RWPE1 (cell line): ENCODE measurements around the gene NAA38.

Experiments
- CTCF ChIA-PET: fragments of 350-600 bp; sonication (Branson Sonifier 250); formaldehyde crosslinking; extraction: SDS; loops from one replicate; lab custom pipeline; 2021; lab: Yijun Ruan, JAX
- POLR2A ChIA-PET: fragments of 400-600 bp; formaldehyde crosslinking; extraction: SDS; loops from one replicate; lab custom pipeline; 2020; ENCODE audit warnings: antibody characterized with exemption; ENCODE audit not compliant: low non-redundant PET; lab: Yijun Ruan, JAX
- DNase-seq: peaks from one replicate; pipeline ENCODE4 v3.0.0; 2012; ENCODE audit warnings: low spot score
- H3K27ac ChIP-seq: fragments of 450-650 bp; 2 replicates; pipeline ENCODE4 v1.5.1; 2017
- TF ChIP-seq, protein P1 (sequence below): fragments of 450-650 bp; conservative IDR thresholded peaks from 2 replicates; pipeline ENCODE4 v1.5.1; 2017; ENCODE audit warnings: low read depth, mild to moderate bottlenecking

NAA38 gene

DNA sequence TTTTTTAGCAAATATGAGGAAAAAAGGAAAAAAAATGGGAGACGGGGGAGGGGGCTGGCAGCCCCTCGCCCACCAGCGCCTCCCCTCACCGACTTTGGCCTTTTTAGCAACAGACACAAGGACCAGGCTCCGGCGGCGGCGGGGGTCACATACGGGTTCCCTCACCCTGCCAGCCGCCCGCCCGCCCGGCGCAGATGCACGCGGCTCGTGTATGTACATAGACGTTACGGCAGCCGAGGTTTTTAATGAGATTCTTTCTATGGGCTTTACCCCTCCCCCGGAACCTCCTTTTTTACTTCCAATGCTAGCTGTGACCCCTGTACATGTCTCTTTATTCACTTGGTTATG lies 3.7 kb downstream of the NAA38 start:
- ChIA-PET CTCF (interaction anchor here (0.7 kb wide), 1 partner anchor 19 kb away, joined by 5 read pairs; no protein-coding TSS in a partner anchor), POLR2A (no interaction called here)
- no peak for DNase-seq
- H3K27ac ChIP-seq, result peak overlapping the region; percentile 94
- TF ChIP-seq, protein P1, sequence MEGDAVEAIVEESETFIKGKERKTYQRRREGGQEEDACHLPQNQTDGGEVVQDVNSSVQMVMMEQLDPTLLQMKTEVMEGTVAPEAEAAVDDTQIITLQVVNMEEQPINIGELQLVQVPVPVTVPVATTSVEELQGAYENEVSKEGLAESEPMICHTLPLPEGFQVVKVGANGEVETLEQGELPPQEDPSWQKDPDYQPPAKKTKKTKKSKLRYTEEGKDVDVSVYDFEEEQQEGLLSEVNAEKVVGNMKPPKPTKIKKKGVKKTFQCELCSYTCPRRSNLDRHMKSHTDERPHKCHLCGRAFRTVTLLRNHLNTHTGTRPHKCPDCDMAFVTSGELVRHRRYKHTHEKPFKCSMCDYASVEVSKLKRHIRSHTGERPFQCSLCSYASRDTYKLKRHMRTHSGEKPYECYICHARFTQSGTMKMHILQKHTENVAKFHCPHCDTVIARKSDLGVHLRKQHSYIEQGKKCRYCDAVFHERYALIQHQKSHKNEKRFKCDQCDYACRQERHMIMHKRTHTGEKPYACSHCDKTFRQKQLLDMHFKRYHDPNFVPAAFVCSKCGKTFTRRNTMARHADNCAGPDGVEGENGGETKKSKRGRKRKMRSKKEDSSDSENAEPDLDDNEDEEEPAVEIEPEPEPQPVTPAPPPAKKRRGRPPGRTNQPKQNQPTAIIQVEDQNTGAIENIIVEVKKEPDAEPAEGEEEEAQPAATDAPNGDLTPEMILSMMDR, result no peak

DNA sequence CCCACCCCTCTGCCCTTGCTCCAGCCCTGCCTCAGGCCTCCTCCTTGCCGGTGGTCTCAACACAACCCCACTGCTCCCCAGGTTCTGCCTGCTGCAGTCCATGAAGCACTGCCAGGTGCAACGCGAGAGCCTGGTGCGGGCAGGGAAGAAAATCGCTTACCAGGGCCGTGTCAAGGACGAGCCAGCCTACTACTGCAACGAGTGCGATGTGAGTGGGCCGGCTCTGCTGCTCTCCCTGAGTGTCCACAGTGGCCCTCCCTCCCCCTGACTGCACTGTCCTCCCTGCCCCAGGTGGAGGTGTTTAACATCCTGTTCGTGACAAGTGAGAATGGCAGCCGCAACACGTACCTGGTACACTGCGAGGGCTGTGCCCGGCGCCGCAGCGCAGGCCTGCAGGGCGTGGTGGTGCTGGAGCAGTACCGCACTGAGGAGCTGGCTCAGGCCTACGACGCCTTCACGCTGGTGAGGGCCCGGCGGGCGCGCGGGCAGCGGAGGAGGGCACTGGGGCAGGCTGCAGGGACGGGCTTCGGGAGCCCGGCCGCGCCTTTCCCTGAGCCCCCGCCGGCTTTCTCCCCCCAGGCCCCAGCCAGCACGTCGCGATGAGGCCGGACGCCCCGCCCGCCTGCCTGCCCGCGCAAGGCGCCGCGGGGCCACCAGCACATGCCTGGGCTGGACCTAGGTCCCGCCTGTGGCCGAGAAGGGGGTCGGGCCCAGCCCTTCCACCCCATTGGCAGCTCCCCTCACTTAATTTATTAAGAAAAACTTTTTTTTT lies 4.3 kb downstream of the NAA38 start:
- H3K27ac ChIP-seq, result peak overlapping the region; percentile 94
- ChIA-PET POLR2A (no interaction called here), CTCF (interaction anchor here (0.6 to 0.7 kb wide), 2 partner anchors 18 to 21 kb away, joined by 3 to 5 read pairs; no protein-coding TSS in a partner anchor)
- TF ChIP-seq, protein P1, result no peak
- DNase-seq, result no peak

DNA sequence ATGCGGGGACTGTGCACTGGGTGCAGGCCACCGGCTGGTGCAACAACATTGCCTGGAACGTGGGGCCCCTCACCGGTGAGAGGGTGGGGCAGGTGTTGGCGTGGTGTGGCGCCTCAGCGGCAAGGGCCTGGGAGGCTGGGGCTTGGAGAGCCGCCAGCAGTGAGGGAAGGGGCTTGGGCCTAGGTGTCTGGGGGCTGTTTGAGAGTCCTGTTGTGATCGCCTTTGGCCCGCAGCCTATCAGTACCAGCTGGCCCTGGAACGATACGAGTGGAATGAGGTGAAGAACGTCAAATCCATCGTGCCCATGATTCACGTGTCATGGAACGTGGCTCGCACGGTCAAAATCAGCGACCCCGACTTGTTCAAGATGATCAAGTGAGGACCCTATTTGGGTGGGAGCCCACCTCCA lies 5.1 kb downstream of the NAA38 start:
- H3K27ac ChIP-seq, result peak overlapping the region; percentile 94
- TF ChIP-seq, protein P1, result no peak
- POLR2A ChIA-PET, result no interaction called here
- DNase-seq, result no peak
- CTCF ChIA-PET, result interaction anchor here (0.6 to 1.0 kb wide), 2 partner anchors 20 to 109 kb away, joined by 3 to 5 read pairs; no protein-coding TSS in a partner anchor

DNA sequence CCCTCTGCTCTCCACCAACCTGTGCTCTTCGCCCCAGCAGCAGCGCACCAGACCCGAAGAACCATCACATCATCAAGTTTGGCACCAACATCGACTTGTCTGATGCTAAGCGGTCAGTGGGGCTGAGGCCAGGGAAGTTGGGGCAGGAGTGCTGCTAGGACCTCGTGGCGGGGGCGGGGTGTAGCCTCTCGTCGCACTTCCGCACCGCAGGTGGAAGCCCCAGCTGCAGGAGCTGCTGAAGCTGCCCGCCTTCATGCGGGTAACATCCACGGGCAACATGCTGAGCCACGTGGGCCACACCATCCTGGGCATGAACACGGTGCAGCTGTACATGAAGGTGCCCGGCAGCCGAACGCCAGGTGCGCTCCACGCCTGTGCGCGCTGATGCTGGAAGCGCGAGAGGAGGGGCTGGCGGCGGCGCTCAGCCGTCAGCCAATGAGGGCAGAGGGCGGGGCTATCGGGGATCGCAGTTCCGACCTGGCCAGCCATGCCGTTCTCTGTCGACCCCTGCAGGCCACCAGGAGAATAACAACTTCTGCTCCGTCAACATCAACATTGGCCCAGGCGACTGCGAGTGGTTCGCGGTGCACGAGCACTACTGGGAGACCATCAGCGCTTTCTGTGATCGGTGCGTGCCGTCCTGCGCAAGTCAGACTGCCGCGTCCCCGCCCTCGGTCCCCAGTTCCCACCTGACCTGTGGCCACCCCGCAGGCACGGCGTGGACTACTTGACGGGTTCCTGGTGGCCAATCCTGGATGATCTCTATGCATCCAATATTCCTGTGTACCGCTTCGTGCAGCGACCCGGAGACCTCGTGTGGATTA lies 5.7 kb downstream of the NAA38 start:
- peak overlapping the region; percentile 94 for H3K27ac ChIP-seq
- ChIA-PET CTCF (interaction anchor here (0.6 to 1.5 kb wide), 8 partner anchors 13 to 274 kb away, joined by 3 to 5 read pairs (median 4); no protein-coding TSS in a partner anchor), POLR2A (interaction anchor here (1.5 kb wide), 1 partner anchor 9 kb away, joined by 5 read pairs; no protein-coding TSS in a partner anchor)
- peak; percentile 83 for DNase-seq
- TF ChIP-seq, protein P1, result peak; percentile 96

DNA sequence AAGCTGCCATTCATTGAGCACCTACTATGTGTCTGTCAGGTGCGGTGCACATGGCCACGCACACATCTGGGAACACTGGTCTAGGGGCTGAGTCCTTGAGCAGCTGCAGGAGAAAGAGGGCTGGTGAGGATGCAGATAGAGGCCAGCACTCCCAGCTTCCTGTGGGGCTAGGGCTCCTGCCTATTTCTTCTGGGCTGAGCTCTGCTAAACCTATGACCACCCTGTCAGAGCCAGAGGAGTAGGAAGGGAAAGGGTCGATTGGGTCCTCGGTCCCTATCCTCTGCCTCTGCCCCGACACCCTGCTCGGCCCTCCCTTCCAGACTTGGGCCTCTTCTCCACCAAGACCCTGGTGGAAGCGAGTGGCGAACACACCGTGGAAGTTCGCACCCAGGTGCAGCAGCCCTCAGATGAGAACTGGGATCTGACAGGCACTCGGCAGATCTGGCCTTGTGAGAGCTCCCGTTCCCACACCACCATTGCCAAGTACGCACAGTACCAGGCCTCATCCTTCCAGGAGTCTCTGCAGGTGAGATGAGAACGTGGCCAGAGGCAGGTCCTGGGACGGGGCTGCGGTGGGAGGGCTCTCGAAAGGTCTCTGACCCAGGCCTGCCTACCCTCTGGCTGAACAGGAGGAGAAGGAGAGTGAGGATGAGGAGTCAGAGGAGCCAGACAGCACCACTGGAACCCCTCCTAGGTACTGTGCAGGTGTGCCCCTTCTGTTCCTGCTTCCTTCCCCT lies 6.5 kb downstream of the NAA38 start:
- CTCF ChIA-PET, result interaction anchor here (0.6 to 1.5 kb wide), 8 partner anchors 12 to 273 kb away, joined by 3 to 5 read pairs (median 4); no protein-coding TSS in a partner anchor
- POLR2A ChIA-PET, result interaction anchor here (1.0 to 1.5 kb wide), 2 partner anchors 8 to 16 kb away, joined by 3 to 5 read pairs; no protein-coding TSS in a partner anchor
- peak overlapping the region; percentile 94 for H3K27ac ChIP-seq
- DNase-seq, result no peak
- TF ChIP-seq, protein P1, result no peak
